A549 (cell line): ENCODE data around the gene FTH1. TPM values are rescaled to one million over a fixed set of nuclear protein-coding genes. Genes with fewer than 3 reads are reported as not detected.
A peak's percentile ranks its signal among the peaks of the same experiment; 100 is the strongest.
"Not testable (repeated sequence)": the region's sequence is repeated elsewhere in the genome, so short reads cannot be mapped to it uniquely, and the experiment has no call there.

Source experiments
- ATAC-seq, 2 experiments: fragments of 200-7000 bp in 1 of 2; fragments of >200 bp in 1 of 2; cut with Nextera tagmentation in 1 of 2; cut with Tn5 transposase in 1 of 2; 3 replicates each; pipeline versions ENCODE4 v1.8.0 to v1.9.1; 2018 to 2020; ENCODE audit warnings: mild to moderate bottlenecking in 1 of 2, moderate library complexity in 1 of 2
- CTCF ChIA-PET: fragments of 300-600 bp; sonication (Branson Sonifier 250); formaldehyde crosslinking; extraction: SDS; loops from one replicate; lab custom pipeline; 2021; ENCODE audit warnings: antibody characterized with exemption, inconsistent platforms; lab: Yijun Ruan, JAX
- POLR2A ChIA-PET: fragments of 350-600 bp; formaldehyde crosslinking; extraction: SDS; loops from one replicate; lab custom pipeline; 2021; ENCODE audit warnings: antibody characterized with exemption, inconsistent platforms; lab: Yijun Ruan, JAX
- DNase-seq, 2 experiments: peaks; one replicate each; pipeline versions ENCODE4 v3.0.0 to v3.0.0-alpha.2; 2011 to 2016; ENCODE audit warnings: low read depth in 1 of 2, low spot score in 1 of 2
- FAIRE-seq: peaks from 2 replicates; lab custom pipeline; 2011; peaks lifted over from hg19 to GRCh38; lab: Jason Lieb, UNC
- H3K27ac ChIP-seq, 2 experiments: fragments of >200 bp; sonication (Bioruptor Twin); formaldehyde crosslinking; 3 replicates each; pipeline ENCODE4 v1.5.1; 2016 to 2017
- H3K4me1 ChIP-seq: fragments of >200 bp; sonication (Bioruptor Twin); formaldehyde crosslinking; 3 replicates; pipeline ENCODE4 v1.6.1; 2016
- H3K4me2 ChIP-seq: fragments of >200 bp; sonication (Bioruptor Twin); formaldehyde crosslinking; 3 replicates; pipeline ENCODE4 v1.6.1; 2016
- H3K4me3 ChIP-seq: fragments of >200 bp; sonication (Bioruptor Twin); formaldehyde crosslinking; 3 replicates; pipeline ENCODE4 v1.5.1; 2016
- H3K9me3 ChIP-seq: fragments of >200 bp; sonication (Bioruptor Twin); formaldehyde crosslinking; 3 replicates; pipeline ENCODE4 v1.6.1; 2016
- CEBPB ChIP-seq, 2 experiments: fragments of >200 bp in 1 of 2; sonication (Bioruptor Twin) in 1 of 2; formaldehyde crosslinking in 1 of 2; IDR thresholded peaks; 2 replicates each; pipeline ENCODE4 v1.6.1; 2012 to 2016
- CHD4 ChIP-seq: fragments of 200-600 bp; sonication (generic); IDR thresholded peaks from 2 replicates; pipeline ENCODE4 v1.6.1; 2016; ENCODE audit warnings: antibody characterized with exemption, mild to moderate bottlenecking, borderline replicate concordance
- E2F6 ChIP-seq: IDR thresholded peaks from 2 replicates; pipeline ENCODE4 v1.6.1; 2012; ENCODE audit warnings: low read depth, borderline replicate concordance
- EHF ChIP-seq: fragments of 250-450 bp; sonication (Bioruptor Pico); IDR thresholded peaks from 2 replicates; pipeline ENCODE4 v1.5.0; 2020; ENCODE audit warnings: mild to moderate bottlenecking
- FOSB ChIP-seq: fragments of 250-450 bp; sonication (Bioruptor Pico); IDR thresholded peaks from 2 replicates; pipeline ENCODE4 v1.5.0; 2020; ENCODE audit warnings: mild to moderate bottlenecking, moderate library complexity
- FOXS1 ChIP-seq: fragments of 250-450 bp; sonication (Bioruptor Pico); IDR thresholded peaks from 2 replicates; pipeline ENCODE4 v1.5.0; 2020; ENCODE audit warnings: mild to moderate bottlenecking, moderate library complexity
- HMGXB4 ChIP-seq: fragments of 250-450 bp; sonication (Bioruptor Pico); IDR thresholded peaks from 2 replicates; pipeline ENCODE4 v1.5.0; 2021; ENCODE audit warnings: mild to moderate bottlenecking, moderate library complexity, borderline replicate concordance
- HOXA7 ChIP-seq: fragments of 250-450 bp; sonication (Bioruptor Pico); IDR thresholded peaks from 2 replicates; pipeline ENCODE4 v1.5.0; 2020; ENCODE audit warnings: mild to moderate bottlenecking, moderate library complexity
- HOXB13 ChIP-seq: fragments of 250-450 bp; sonication (Bioruptor Pico); IDR thresholded peaks from 2 replicates; pipeline ENCODE4 v1.5.0; 2020; ENCODE audit warnings: low read depth, mild to moderate bottlenecking, moderate library complexity
- HOXB5 ChIP-seq: fragments of 250-450 bp; sonication (Bioruptor Pico); IDR thresholded peaks from 2 replicates; pipeline ENCODE4 v1.5.0; 2020; ENCODE audit warnings: mild to moderate bottlenecking, moderate library complexity
- JUN ChIP-seq, 2 experiments: fragments of >200 bp; sonication (Bioruptor Twin); formaldehyde crosslinking; IDR thresholded peaks; 2 replicates in 1 of 2; 3 replicates in 1 of 2; pipeline ENCODE4 v1.6.1; 2016 to 2017
- KDM1A ChIP-seq: fragments of 200-600 bp; sonication (generic); IDR thresholded peaks from 2 replicates; pipeline ENCODE4 v1.6.1; 2016; ENCODE audit warnings: low read depth, mild to moderate bottlenecking
- KDM5A ChIP-seq: fragments of 200-600 bp; sonication (generic); IDR thresholded peaks from 2 replicates; pipeline ENCODE4 v1.6.1; 2016; ENCODE audit warnings: antibody characterized with exemption, mild to moderate bottlenecking
- MAX ChIP-seq: IDR thresholded peaks from 2 replicates; pipeline ENCODE4 v1.6.1; 2012
- MAZ ChIP-seq: fragments of 150-350 bp; IDR thresholded peaks from 2 replicates; pipeline ENCODE4 v1.6.1; 2014; ENCODE audit warnings: antibody characterized with exemption, low read depth, low read length, borderline replicate concordance
- MYC ChIP-seq: IDR thresholded peaks from 2 replicates; pipeline ENCODE4 v1.6.1; 2012; ENCODE audit warnings: mild to moderate bottlenecking, inconsistent platforms, low read length, improper control_type of control experiment, borderline replicate concordance
- NR3C1 ChIP-seq: fragments of >200 bp; sonication (Bioruptor Twin); formaldehyde crosslinking; IDR thresholded peaks from 3 replicates; pipeline ENCODE4 v1.6.1; 2017
- RAD21 ChIP-seq, 2 experiments: fragments of >200 bp in 1 of 2; sonication (Bioruptor Twin) in 1 of 2; formaldehyde crosslinking in 1 of 2; IDR thresholded peaks in 1 of 2; conservative IDR thresholded peaks in 1 of 2; 2 replicates in 1 of 2; 3 replicates in 1 of 2; pipeline ENCODE4 v1.6.1; 2012 to 2018; ENCODE audit warnings: inconsistent platforms in 1 of 2
- RARB ChIP-seq: fragments of 250-450 bp; sonication (Bioruptor Pico); IDR thresholded peaks from 2 replicates; pipeline ENCODE4 v1.8.0; 2021; ENCODE audit warnings: mild to moderate bottlenecking, moderate library complexity
- RFX5 ChIP-seq: fragments of 450-650 bp; IDR thresholded peaks from 2 replicates; pipeline ENCODE4 v1.7.1; 2014; ENCODE audit warnings: antibody characterized with exemption, mild to moderate bottlenecking, moderate library complexity
- RNF2 ChIP-seq: fragments of 200-600 bp; sonication (generic); IDR thresholded peaks from 2 replicates; pipeline ENCODE4 v1.6.1; 2016; ENCODE audit warnings: low read depth, mild to moderate bottlenecking, antibody characterized with exemption, moderate library complexity, borderline replicate concordance
- TFCP2L1 ChIP-seq: fragments of 250-450 bp; sonication (Bioruptor Pico); IDR thresholded peaks from 2 replicates; pipeline ENCODE4 v1.5.0; 2021; ENCODE audit warnings: mild to moderate bottlenecking
- TP53 ChIP-seq: fragments of 250-450 bp; sonication (Bioruptor Pico); IDR thresholded peaks from 2 replicates; pipeline ENCODE4 v1.5.0; 2021; ENCODE audit warnings: mild to moderate bottlenecking, moderate library complexity
- ZNF302 ChIP-seq: fragments of 250-450 bp; sonication (Bioruptor Pico); IDR thresholded peaks from 2 replicates; pipeline ENCODE4 v1.9.0; 2021; ENCODE audit warnings: inconsistent platforms, mild to moderate bottlenecking, moderate library complexity
- WGBS: methylation state at CpG from one replicate; pipeline ENCODE4 v1.1.6; 2017; ENCODE audit errors: missing lambda C conversion rate; 5-methylcytosine and 5-hydroxymethylcytosine counted together
- polyA plus RNA-seq, 4 experiments: library from polyadenylated mRNA; depleted of rRNA in 3 of 4; stranded (reverse); fragments of >200 nt; fragmentation: RNase III in 1 of 4; extraction: RNeasy Plus Mini Kit Qiagen cat#74134 plus additional on column Dnase treatment in 1 of 4; gene quantifications; 2 replicates in 3 of 4; 3 replicates in 1 of 4; pipeline ENCODE4 v1.2.3, GENCODE V29; 2011 to 2017
- TF ChIP-seq, protein P1 (sequence below): fragments of 450-650 bp; IDR thresholded peaks from 2 replicates; pipeline ENCODE4 v1.6.1; 2014; ENCODE audit warnings: antibody characterized with exemption
- TF ChIP-seq, protein P2 (sequence below): fragments of >200 bp; sonication (Bioruptor Twin); formaldehyde crosslinking; IDR thresholded peaks from 2 replicates; pipeline ENCODE4 v1.6.1; 2016

FTH1 gene
- polyA plus RNA-seq, 2 of the 4 experiments (the other 2 are of a cell fraction): 2,791 to 13,747 TPM

DNA sequence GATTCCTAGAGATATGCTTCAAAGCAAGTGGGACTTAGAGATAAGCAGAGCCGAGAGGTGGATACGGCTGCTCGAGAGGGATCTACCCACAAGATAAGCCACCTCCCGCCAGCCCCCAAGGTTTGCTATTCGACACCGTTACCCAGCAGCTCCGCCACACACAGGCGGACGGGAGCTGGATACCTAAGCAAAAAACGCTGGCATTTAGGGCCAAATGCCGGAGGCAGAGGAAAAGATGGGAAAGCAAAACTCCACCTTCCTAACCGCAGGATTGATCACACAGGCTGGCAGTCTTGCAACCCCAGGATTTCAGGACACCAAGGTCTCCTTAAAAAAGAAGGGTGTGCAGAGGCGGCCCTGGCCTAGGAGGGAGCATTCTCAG, 709 bp downstream of the FTH1 start:
- peak in 1 of 2 experiments; percentile 51 for DNase-seq
- peak overlapping the region; percentile 98 for H3K4me2 ChIP-seq
- ChIA-PET POLR2A (interaction anchor here (1.1 to 8.1 kb wide), 13 partner anchors 8 to 152 kb away, joined by 3 to 75 read pairs (median 9); partner anchors contain the start of gene BEST1), CTCF (interaction anchor here (1.1 to 12.9 kb wide), 6 partner anchors 19 to 115 kb away, joined by 3 to 92 read pairs (median 12); no protein-coding TSS in a partner anchor)
- TF ChIP-seq MAX (no peak), KDM5A (peak; percentile 70; the same call in 1 of the 2 replicates)
- H3K9me3 ChIP-seq: no peaks in the 10 kb centered on the region
- no peak for ATAC-seq
- FAIRE-seq: no peak
- H3K4me1 ChIP-seq: peaks cover 61% of the 10 kb centered on the region
- 1% methylated on average over 13 of the region's 13 CpGs for WGBS
- peak overlapping the region; percentile 96 for H3K4me3 ChIP-seq
- H3K27ac ChIP-seq: peak overlapping the region; percentile 97 to 99

DNA sequence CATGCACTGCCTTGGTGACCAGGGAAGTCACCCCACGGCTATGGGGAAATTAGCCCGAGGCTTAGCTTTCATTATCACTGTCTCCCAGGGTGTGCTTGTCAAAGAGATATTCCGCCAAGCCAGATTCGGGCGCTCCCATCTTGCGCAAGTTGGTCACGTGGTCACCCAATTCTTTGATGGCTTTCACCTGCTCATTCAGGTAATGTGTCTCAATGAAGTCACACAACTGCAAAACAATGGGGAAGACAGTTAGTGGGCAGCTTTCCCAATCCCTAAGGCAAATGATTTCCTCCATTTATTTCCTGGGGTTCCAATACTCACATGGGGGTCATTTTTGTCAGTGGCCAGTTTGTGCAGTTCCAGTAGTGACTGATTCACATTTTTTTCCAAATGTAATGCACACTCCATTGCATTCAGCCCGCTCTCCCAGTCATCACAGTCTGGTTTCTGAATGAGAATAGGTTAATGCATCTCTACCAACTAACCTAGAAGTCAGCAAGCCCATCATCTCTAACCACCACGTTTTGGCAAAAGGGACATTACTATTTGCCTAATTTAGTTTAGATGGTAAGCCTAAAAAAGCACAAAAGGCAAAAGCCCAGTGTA, 2.7 kb downstream of the FTH1 start:
- TF ChIP-seq HOXA7: peak; percentile 32; the same call in 1 of the 2 replicates
- TF ChIP-seq CEBPB (IDR thresholded peaks at IDR 0.05): peak; percentile 47 to 53; a peak in 2 of 4 replicates
- TF ChIP-seq RARB (CRISPR knock-in tag): peak; percentile 40; the same call in 1 of the 2 replicates
- TF ChIP-seq HMGXB4 (CRISPR knock-in tag): peak; percentile 48; the same call in 1 of the 2 replicates
- peak; percentile 58; the same call in 1 of the 2 replicates for TF ChIP-seq TP53 (CRISPR knock-in tag)
- TF ChIP-seq FOSB: peak; percentile 76; the same call in 1 of the 2 replicates
- TF ChIP-seq, protein P1, sequence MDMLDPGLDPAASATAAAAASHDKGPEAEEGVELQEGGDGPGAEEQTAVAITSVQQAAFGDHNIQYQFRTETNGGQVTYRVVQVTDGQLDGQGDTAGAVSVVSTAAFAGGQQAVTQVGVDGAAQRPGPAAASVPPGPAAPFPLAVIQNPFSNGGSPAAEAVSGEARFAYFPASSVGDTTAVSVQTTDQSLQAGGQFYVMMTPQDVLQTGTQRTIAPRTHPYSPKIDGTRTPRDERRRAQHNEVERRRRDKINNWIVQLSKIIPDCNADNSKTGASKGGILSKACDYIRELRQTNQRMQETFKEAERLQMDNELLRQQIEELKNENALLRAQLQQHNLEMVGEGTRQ: peak; percentile 78
- Histone ChIP-seq H3K4me2 (peak overlapping the region; percentile 98), H3K4me1 (peaks cover 53% of the 10 kb centered on the region), H3K4me3 (peak overlapping the region; percentile 96), H3K27ac (peak overlapping the region; percentile 97 to 99)
- H3K9me3 ChIP-seq, FAIRE-seq, ATAC-seq, DNase-seq: not testable (repeated sequence)
- CTCF ChIA-PET: interaction anchor here (1.0 to 8.0 kb wide), 7 partner anchors 11 to 117 kb away, joined by 3 to 101 read pairs (median 27); partner anchors contain the start of gene BEST1
- WGBS: 13% methylated on average over 9 of the region's 9 CpGs
- POLR2A ChIA-PET: interaction anchor here (0.8 to 4.6 kb wide), 3 partner anchors 7 to 89 kb away, joined by 4 to 66 read pairs (median 22); no protein-coding TSS in a partner anchor

DNA sequence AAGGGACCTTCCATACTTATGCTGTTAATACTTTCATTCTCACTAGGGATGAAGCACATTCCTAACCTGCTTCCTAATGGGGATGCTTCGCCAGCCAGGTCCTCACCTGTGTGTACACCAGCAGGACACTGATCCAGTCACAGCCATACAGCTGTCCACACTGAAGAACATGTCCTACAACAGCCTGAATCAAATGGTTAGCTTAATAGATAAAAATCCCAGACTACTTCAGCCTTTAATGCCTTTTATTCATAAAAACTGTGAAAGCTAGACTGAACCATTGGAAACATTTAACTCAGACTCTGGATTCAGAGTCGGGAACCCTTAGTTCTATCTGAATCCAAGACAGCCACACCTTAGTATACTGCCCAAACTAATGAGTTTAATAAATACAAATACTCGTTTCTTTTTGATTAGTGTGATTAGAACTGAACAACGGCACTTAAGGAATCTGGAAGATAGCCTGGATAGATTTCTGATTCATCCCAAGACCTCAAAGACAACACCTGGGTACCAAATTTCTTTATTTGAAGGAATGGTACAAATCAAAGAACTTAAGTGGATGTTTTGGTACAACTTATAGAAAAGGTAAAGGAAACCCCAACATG, 3.3 kb downstream of the FTH1 start:
- DNase-seq (no peak), ATAC-seq (no peak), FAIRE-seq (no peak)
- Histone ChIP-seq H3K4me3 (peak overlapping the region; percentile 96), H3K27ac (peak overlapping the region; percentile 97 to 99), H3K4me1 (peaks cover 51% of the 10 kb centered on the region), H3K9me3 (no peaks in the 10 kb centered on the region), H3K4me2 (peak overlapping the region; percentile 98)
- 30% methylated on average over 4 of the region's 4 CpGs for WGBS
- CTCF ChIA-PET: interaction anchor here (0.7 to 8.0 kb wide), 8 partner anchors 14 to 150 kb away, joined by 3 to 101 read pairs (median 8); partner anchors contain the start of gene BEST1
- POLR2A ChIA-PET: interaction anchor here (0.8 to 4.6 kb wide), 6 partner anchors 8 to 118 kb away, joined by 4 to 66 read pairs (median 12); no protein-coding TSS in a partner anchor
- TF ChIP-seq HOXB13 (CRISPR knock-in tag) (no peak), RFX5 (no peak), E2F6 (no peak), KDM1A (no peak), JUN (IDR thresholded peaks at IDR 0.05) (peak in 1 of 2 experiments; percentile 83; a peak in 2 of 5 replicates), TFCP2L1 (CRISPR knock-in tag) (peak; percentile 97), FOXS1 (CRISPR knock-in tag) (no peak), ZNF302 (CRISPR knock-in tag) (no peak), CHD4 (no peak), RNF2 (no peak), MAZ (no peak), HOXB5 (CRISPR knock-in tag) (no peak), EHF (CRISPR knock-in tag) (no peak; the same call in 1 of the 2 replicates), NR3C1 (no peak), MYC (no peak), RARB (CRISPR knock-in tag) (peak; percentile 95), RAD21 (conservative IDR thresholded peaks at IDR 0.05 in 1 of 2, IDR thresholded peaks at IDR 0.05 in 1 of 2) (no peak), HOXA7 (peak; percentile 99), FOSB (peak; percentile 95), TP53 (CRISPR knock-in tag) (peak; percentile 96)
- TF ChIP-seq, protein P2, sequence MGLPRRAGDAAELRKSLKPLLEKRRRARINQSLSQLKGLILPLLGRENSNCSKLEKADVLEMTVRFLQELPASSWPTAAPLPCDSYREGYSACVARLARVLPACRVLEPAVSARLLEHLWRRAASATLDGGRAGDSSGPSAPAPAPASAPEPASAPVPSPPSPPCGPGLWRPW: no peak
